Right atrium auricular region (tissue), 2 donors: Measurements from ENCODE around the gene ANKRD39. TPM values are rescaled to one million over a fixed set of nuclear protein-coding genes. Genes with fewer than 3 reads are reported as not detected.
A peak's percentile ranks its signal among the peaks of the same experiment; 100 is the strongest.

Source experiments
- DNase-seq: peaks from one replicate; pipeline ENCODE4 v3.0.0-alpha.2; 2019; ENCODE audit warnings: low spot score
- H3K27ac ChIP-seq, 2 donors: fragments of 200-600 bp; sonication (generic); 1 replicate in 1 of 2; 2 replicates in 1 of 2; pipeline ENCODE4 v1.5.1; 2016 to 2019
- H3K27me3 ChIP-seq, 2 donors: fragments of 200-600 bp; sonication (generic); one replicate each; pipeline versions ENCODE4 v1.5.1 to v1.6.0; 2017 to 2019
- H3K36me3 ChIP-seq: fragments of 200-600 bp; sonication (generic); one replicate; pipeline ENCODE4 v1.5.1; 2016
- H3K4me1 ChIP-seq, 2 donors: fragments of 200-600 bp; sonication (generic); one replicate each; pipeline versions ENCODE4 v1.5.1 to v1.6.0; 2017 to 2019
- H3K4me3 ChIP-seq, 2 donors: fragments of 200-600 bp; sonication (generic); 1 replicate in 1 of 2; 2 replicates in 1 of 2; pipeline ENCODE4 v1.5.1; 2017 to 2019; ENCODE audit warnings: mild to moderate bottlenecking in 1 of 2, moderate library complexity in 1 of 2
- H3K9me3 ChIP-seq, 2 donors: fragments of 200-600 bp; sonication (generic); one replicate each; pipeline ENCODE4 v1.5.1; 2019
- total RNA-seq, 2 donors: library from RNA; depleted of rRNA; stranded (reverse); fragments of >200 nt; gene quantifications; one replicate each; pipeline ENCODE4 v1.1.0, GENCODE V29; 2016
- TF ChIP-seq, protein P1 (sequence below), 2 donors: fragments of 200-600 bp; sonication (generic); IDR thresholded peaks; one replicate each; pipeline ENCODE4 v1.5.1; 2019; ENCODE audit warnings: antibody characterized with exemption in 2 of 2

The ANKRD39 gene
- total RNA-seq, 2 donors from 2014 or later, result 8.7 to 12.2 TPM

DNA sequence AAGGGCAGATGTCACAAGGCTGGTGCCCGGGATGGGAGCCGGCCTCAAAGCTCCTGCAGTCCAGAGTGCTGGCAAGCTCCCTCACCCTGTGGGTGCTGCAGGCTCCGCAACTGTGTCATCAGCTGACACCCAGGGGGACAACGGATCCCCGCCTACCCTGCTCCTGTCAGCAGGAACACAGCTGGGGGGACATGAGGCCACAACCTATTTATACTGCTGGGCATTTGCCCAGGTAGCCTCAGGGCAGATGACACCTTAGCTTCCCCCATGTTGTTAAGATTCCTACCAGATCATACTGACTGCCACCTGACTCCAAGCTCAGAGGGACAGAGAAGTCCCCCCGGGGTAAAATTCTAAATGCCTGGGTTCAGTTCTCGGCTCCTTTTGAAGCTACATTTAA lies 15.2 kb downstream of the ANKRD39 start:
- Histone ChIP-seq H3K4me1 (peaks cover 0 to 45% of the 10 kb centered on the region in 2 donors), H3K27me3 (no peaks in the 10 kb centered on the region), H3K27ac (peak overlapping the region; percentile 85 to 92), H3K36me3 (peaks cover 24% of the 10 kb centered on the region), H3K9me3 (no peaks in the 10 kb centered on the region), H3K4me3 (peak overlapping the region in 1 of 2 donors; percentile 25)
- DNase-seq, result peak; percentile 75
- TF ChIP-seq, protein P1, sequence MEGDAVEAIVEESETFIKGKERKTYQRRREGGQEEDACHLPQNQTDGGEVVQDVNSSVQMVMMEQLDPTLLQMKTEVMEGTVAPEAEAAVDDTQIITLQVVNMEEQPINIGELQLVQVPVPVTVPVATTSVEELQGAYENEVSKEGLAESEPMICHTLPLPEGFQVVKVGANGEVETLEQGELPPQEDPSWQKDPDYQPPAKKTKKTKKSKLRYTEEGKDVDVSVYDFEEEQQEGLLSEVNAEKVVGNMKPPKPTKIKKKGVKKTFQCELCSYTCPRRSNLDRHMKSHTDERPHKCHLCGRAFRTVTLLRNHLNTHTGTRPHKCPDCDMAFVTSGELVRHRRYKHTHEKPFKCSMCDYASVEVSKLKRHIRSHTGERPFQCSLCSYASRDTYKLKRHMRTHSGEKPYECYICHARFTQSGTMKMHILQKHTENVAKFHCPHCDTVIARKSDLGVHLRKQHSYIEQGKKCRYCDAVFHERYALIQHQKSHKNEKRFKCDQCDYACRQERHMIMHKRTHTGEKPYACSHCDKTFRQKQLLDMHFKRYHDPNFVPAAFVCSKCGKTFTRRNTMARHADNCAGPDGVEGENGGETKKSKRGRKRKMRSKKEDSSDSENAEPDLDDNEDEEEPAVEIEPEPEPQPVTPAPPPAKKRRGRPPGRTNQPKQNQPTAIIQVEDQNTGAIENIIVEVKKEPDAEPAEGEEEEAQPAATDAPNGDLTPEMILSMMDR (IDR thresholded peaks at IDR 0.05), result no peak

GRCh38 chr2:96841701-96842495 lies 15.9 kb downstream of the ANKRD39 start:
- peaks cover 21% of the 10 kb centered on the region for H3K36me3 ChIP-seq
- H3K9me3 ChIP-seq, result no peaks in the 10 kb centered on the region
- DNase-seq, result no peak
- H3K4me3 ChIP-seq, result peak overlapping the region; percentile 14 to 25
- TF ChIP-seq, protein P1 (IDR thresholded peaks at IDR 0.05), result no peak
- H3K4me1 ChIP-seq, result peaks cover 0 to 45% of the 10 kb centered on the region in 2 donors
- H3K27me3 ChIP-seq, result no peaks in the 10 kb centered on the region
- peak overlapping the region; percentile 85 to 92 for H3K27ac ChIP-seq

GRCh38 chr2:96839875-96840850 lies 17.7 kb downstream of the ANKRD39 start:
- Histone ChIP-seq H3K4me3 (no peak overlapping the region), H3K36me3 (peaks cover 14% of the 10 kb centered on the region), H3K27me3 (no peaks in the 10 kb centered on the region), H3K27ac (peak overlapping the region in 1 of 2 donors; percentile 85), H3K4me1 (peaks cover 0 to 45% of the 10 kb centered on the region in 2 donors), H3K9me3 (no peaks in the 10 kb centered on the region)
- no peak for DNase-seq
- TF ChIP-seq, protein P1 (IDR thresholded peaks at IDR 0.05), result no peak

GRCh38 chr2:96839293-96839874 lies 18.4 kb downstream of the ANKRD39 start:
- H3K4me3 ChIP-seq, result no peak overlapping the region
- peaks cover 0 to 40% of the 10 kb centered on the region in 2 donors for H3K4me1 ChIP-seq
- H3K27me3 ChIP-seq, result no peaks in the 10 kb centered on the region
- TF ChIP-seq, protein P1 (IDR thresholded peaks at IDR 0.05), result no peak
- H3K36me3 ChIP-seq, result peaks cover 14% of the 10 kb centered on the region
- peak overlapping the region in 1 of 2 donors; percentile 85 for H3K27ac ChIP-seq
- no peak for DNase-seq
- no peaks in the 10 kb centered on the region for H3K9me3 ChIP-seq
